Measurements from ENCODE around the gene CDX1.

The CDX1 gene

GRCh38 chr5:150219142-150219541 is 52.6 kb downstream of the CDX1 start:
- TF ChIP-seq, protein P1, sequence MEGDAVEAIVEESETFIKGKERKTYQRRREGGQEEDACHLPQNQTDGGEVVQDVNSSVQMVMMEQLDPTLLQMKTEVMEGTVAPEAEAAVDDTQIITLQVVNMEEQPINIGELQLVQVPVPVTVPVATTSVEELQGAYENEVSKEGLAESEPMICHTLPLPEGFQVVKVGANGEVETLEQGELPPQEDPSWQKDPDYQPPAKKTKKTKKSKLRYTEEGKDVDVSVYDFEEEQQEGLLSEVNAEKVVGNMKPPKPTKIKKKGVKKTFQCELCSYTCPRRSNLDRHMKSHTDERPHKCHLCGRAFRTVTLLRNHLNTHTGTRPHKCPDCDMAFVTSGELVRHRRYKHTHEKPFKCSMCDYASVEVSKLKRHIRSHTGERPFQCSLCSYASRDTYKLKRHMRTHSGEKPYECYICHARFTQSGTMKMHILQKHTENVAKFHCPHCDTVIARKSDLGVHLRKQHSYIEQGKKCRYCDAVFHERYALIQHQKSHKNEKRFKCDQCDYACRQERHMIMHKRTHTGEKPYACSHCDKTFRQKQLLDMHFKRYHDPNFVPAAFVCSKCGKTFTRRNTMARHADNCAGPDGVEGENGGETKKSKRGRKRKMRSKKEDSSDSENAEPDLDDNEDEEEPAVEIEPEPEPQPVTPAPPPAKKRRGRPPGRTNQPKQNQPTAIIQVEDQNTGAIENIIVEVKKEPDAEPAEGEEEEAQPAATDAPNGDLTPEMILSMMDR (IDR thresholded peaks at IDR 0.05; ENCODE audit: borderline replicate concordance, control extremely low read depth, extremely low read depth, insufficient read depth, missing control alignments), result no peak
- in situ Hi-C loops (cut with MboI; ENCODE audit: low sequenced_read_pairs, unreplicated experiment), result loop anchor here (10.0 kb wide), 1 partner anchor 54 kb away; the partner anchor contains the start of gene CDX1
- DNase-seq (ENCODE audit: low spot score), result no peak

- in situ Hi-C loops (cut with MboI; ENCODE audit: low sequenced_read_pairs, unreplicated experiment), result loop anchor here (10.0 kb wide), 1 partner anchor 55 kb away; the partner anchor contains the start of gene CDX1
- TF ChIP-seq, protein P1 (IDR thresholded peaks at IDR 0.05; ENCODE audit: borderline replicate concordance, control extremely low read depth, extremely low read depth, insufficient read depth, missing control alignments), result no peak
- DNase-seq (ENCODE audit: low spot score), result no peak
Measured at GRCh38 chr5:150219861-150220260, 53.3 kb downstream of the CDX1 start.

- no peak for DNase-seq (ENCODE audit: low spot score)
- in situ Hi-C loops (cut with MboI; ENCODE audit: low sequenced_read_pairs, unreplicated experiment), result no loop called here
- TF ChIP-seq, protein P1 (IDR thresholded peaks at IDR 0.05; ENCODE audit: borderline replicate concordance, control extremely low read depth, extremely low read depth, insufficient read depth, missing control alignments), result no peak
Measured at GRCh38 chr5:150221471-150221870, 54.9 kb downstream of the CDX1 start.

DNA sequence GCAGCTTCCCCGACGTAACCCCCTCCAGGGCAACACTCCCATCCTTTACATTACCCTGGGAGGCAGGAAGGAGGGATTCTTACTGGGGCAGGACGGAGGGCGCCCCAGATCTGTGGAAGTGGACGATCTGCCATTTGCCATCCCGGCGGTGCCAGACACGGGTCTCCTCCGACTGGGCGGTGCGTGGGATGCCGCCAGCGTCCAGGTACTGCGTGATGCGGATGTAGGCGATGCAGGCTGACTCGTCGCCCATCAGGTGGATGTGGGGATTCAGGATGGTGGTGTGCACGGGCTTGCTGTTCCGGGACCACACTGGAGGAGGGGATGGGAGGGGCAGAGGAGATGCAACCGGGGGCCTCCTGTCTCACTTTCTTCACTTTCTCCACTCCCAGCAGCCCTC is 56.3 kb downstream of the CDX1 start:
- no peak for DNase-seq (ENCODE audit: low spot score)
- in situ Hi-C loops (cut with MboI; ENCODE audit: low sequenced_read_pairs, unreplicated experiment), result no loop called here
- TF ChIP-seq, protein P1 (IDR thresholded peaks at IDR 0.05; ENCODE audit: borderline replicate concordance, control extremely low read depth, extremely low read depth, insufficient read depth, missing control alignments), result no peak

GRCh38 chr5:150223474-150223873 is 56.9 kb downstream of the CDX1 start:
- TF ChIP-seq, protein P1 (IDR thresholded peaks at IDR 0.05; ENCODE audit: borderline replicate concordance, control extremely low read depth, extremely low read depth, insufficient read depth, missing control alignments), result no peak
- in situ Hi-C loops (cut with MboI; ENCODE audit: low sequenced_read_pairs, unreplicated experiment), result no loop called here
- DNase-seq (ENCODE audit: low spot score), result no peak

- in situ Hi-C loops (cut with MboI; ENCODE audit: low sequenced_read_pairs, unreplicated experiment), result no loop called here
- TF ChIP-seq, protein P1 (IDR thresholded peaks at IDR 0.05; ENCODE audit: borderline replicate concordance, control extremely low read depth, extremely low read depth, insufficient read depth, missing control alignments), result no peak
- no peak for DNase-seq (ENCODE audit: low spot score)
Measured at GRCh38 chr5:150224483-150225027, 58.0 kb downstream of the CDX1 start.
